HG03280 (cell line): ENCODE measurements around the gene RMC1.

Source experiments
- ATAC-seq: cut with Tn5 transposase; IDR thresholded peaks from one replicate; pipeline ENCODE4 v1.9.1; 2021; ENCODE audit warnings: mild to moderate bottlenecking, moderate library complexity; ENCODE audit not compliant: unreplicated experiment

The RMC1 gene

GRCh38 chr18:23529604-23530003 lies 26.3 kb downstream of the RMC1 start:
- no peak for ATAC-seq

- no peak for ATAC-seq
Observed at GRCh38 chr18:23530195-23530594, 26.9 kb downstream of the RMC1 start.

GRCh38 chr18:23531912-23532311 lies 28.6 kb downstream of the RMC1 start:
- ATAC-seq: no peak

GRCh38 chr18:23532848-23533247 lies 29.5 kb downstream of the RMC1 start:
- no peak for ATAC-seq

GRCh38 chr18:23534276-23534675 lies 31.0 kb downstream of the RMC1 start:
- no peak for ATAC-seq

GRCh38 chr18:23536204-23536603 lies 32.9 kb downstream of the RMC1 start:
- no peak for ATAC-seq

GRCh38 chr18:23537274-23537673 lies 34.0 kb downstream of the RMC1 start:
- no peak for ATAC-seq

- no peak for ATAC-seq
Observed at GRCh38 chr18:23538001-23538400, 34.7 kb downstream of the RMC1 start.

- no peak for ATAC-seq
Observed at GRCh38 chr18:23538870-23539269, 35.6 kb downstream of the RMC1 start.

- no peak for ATAC-seq
Observed at GRCh38 chr18:23539296-23539695, 36.0 kb downstream of the RMC1 start.

GRCh38 chr18:23539911-23540525 lies 36.7 kb downstream of the RMC1 start:
- no peak for ATAC-seq

- no peak for ATAC-seq
Observed at GRCh38 chr18:23540867-23541266, 37.6 kb downstream of the RMC1 start.

- no peak for ATAC-seq
Observed at GRCh38 chr18:23541349-23542093, 38.2 kb downstream of the RMC1 start.

- ATAC-seq: no peak
Observed at GRCh38 chr18:23542461-23542860, 39.1 kb downstream of the RMC1 start.

GRCh38 chr18:23545247-23545789 lies 42.0 kb downstream of the RMC1 start:
- ATAC-seq: no peak

GRCh38 chr18:23547306-23547705 lies 44.0 kb downstream of the RMC1 start:
- ATAC-seq: no peak

- ATAC-seq: no peak
Observed at GRCh38 chr18:23547846-23548245, 44.5 kb downstream of the RMC1 start.

GRCh38 chr18:23548275-23548674 lies 45.0 kb downstream of the RMC1 start:
- ATAC-seq: no peak

- ATAC-seq: no peak
Observed at GRCh38 chr18:23548719-23549118, 45.4 kb downstream of the RMC1 start.

GRCh38 chr18:23550898-23551297 lies 47.6 kb downstream of the RMC1 start:
- ATAC-seq: no peak

GRCh38 chr18:23551978-23552377 lies 48.7 kb downstream of the RMC1 start:
- no peak for ATAC-seq

- no peak for ATAC-seq
Observed at GRCh38 chr18:23552505-23552904, 49.2 kb downstream of the RMC1 start.
